Mammary epithelial cell (primary cell): ENCODE data around the gene SYNJ1.

Source experiments
- EZH2 ChIP-seq: IDR thresholded peaks from 2 replicates; pipeline ENCODE4 v1.6.1; 2012; ENCODE audit warnings: low read length, inconsistent platforms, borderline replicate concordance
- TF ChIP-seq, protein P1 (sequence below), 2 donors: IDR thresholded peaks in 1 of 2; conservative IDR thresholded peaks in 1 of 2; 2 replicates each; pipeline ENCODE4 v1.5.1; 2011 to 2012; ENCODE audit warnings: inconsistent platforms in 2 of 2, low read length in 2 of 2, mild to moderate bottlenecking in 2 of 2, control low read depth in 1 of 2, low read depth in 1 of 2; ENCODE audit not compliant: insufficient read depth in 1 of 2; ENCODE audit errors: extremely low read depth in 1 of 2

DNA sequence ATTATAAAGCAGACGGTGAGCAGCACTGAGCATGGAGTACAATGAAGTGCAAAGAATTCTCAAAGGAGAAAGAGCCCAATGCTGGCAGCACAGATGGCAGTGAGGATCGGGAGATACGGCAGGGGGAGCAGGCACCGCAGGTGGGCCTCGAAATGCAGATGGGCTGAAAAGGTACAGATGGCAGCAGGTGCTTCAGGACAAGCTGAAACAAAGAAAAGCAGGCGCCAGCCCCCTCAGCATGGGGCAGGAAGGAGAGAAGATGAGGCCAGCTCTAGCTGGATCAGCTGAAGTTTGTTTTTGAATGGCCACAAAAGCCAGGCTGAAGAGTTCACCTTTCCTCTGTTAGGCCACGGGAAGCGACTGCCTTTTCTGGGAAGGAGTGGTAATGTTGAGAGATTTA lies 123.3 kb downstream of the SYNJ1 start:
- TF ChIP-seq, protein P1, sequence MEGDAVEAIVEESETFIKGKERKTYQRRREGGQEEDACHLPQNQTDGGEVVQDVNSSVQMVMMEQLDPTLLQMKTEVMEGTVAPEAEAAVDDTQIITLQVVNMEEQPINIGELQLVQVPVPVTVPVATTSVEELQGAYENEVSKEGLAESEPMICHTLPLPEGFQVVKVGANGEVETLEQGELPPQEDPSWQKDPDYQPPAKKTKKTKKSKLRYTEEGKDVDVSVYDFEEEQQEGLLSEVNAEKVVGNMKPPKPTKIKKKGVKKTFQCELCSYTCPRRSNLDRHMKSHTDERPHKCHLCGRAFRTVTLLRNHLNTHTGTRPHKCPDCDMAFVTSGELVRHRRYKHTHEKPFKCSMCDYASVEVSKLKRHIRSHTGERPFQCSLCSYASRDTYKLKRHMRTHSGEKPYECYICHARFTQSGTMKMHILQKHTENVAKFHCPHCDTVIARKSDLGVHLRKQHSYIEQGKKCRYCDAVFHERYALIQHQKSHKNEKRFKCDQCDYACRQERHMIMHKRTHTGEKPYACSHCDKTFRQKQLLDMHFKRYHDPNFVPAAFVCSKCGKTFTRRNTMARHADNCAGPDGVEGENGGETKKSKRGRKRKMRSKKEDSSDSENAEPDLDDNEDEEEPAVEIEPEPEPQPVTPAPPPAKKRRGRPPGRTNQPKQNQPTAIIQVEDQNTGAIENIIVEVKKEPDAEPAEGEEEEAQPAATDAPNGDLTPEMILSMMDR (conservative IDR thresholded peaks at IDR 0.05 in 1 of 2, IDR thresholded peaks at IDR 0.05 in 1 of 2; ENCODE audit: extremely low read depth in 1 of 2, insufficient read depth in 1 of 2, low read depth in 1 of 2, low read length in 2 of 2) = no peak
- TF ChIP-seq EZH2 = no peak
